Measurements from ENCODE around the gene ANK2. TPM values are rescaled to one million over a fixed set of nuclear protein-coding genes. Genes with fewer than 3 reads are reported as not detected.

Gene ANK2
- total and polyA plus RNA-seq, 2 of the 13 experiments (the other 11 are each of a cell fraction or from before 2014, with no cell fraction given): 2.7 to 15.1 TPM

DNA sequence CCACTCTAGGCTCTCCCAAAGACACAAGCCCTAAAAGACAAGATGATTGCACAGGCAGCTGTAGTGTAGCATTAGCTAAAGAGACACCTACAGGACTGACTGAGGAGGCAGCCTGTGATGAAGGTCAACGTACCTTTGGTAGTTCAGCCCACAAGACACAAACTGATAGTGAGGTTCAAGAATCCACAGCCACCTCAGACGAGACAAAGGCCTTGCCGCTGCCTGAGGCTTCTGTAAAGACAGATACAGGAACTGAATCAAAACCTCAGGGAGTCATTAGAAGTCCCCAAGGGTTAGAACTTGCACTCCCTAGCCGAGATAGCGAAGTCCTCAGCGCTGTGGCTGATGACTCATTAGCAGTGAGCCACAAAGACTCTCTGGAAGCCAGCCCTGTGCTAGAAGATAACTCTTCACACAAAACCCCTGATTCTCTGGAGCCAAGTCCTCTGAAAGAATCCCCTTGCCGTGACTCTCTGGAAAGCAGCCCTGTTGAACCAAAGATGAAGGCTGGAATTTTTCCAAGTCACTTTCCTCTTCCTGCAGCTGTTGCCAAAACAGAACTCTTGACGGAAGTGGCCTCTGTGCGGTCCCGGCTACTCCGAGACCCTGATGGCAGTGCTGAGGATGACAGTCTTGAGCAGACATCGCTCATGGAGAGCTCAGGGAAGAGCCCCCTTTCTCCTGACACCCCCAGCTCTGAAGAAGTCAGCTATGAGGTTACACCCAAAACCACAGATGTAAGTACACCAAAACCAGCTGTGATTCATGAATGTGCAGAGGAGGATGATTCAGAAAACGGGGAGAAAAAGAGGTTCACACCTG lies 306.3 kb downstream of the ANK2 start:
- Histone ChIP-seq H4K20me1 (ENCODE audit: insufficient read depth, low read length) (no peaks in the 10 kb centered on the region), H3K79me2 (ENCODE audit: insufficient read depth, low read length) (no peaks in the 10 kb centered on the region), H3K4me2 (ENCODE audit: low read depth, low read length) (no peak overlapping the region), H3K9ac (ENCODE audit: insufficient read depth, low read depth, low read length) (no peak overlapping the region), H3K27me3 (ENCODE audit: control insufficient read depth in 1 of 2, insufficient read depth in 2 of 2, low read length in 2 of 2) (no peaks in the 10 kb centered on the region), H3K27ac (ENCODE audit: extremely low read length, insufficient read depth, low read length) (no peak overlapping the region), H3K9me3 (ENCODE audit: low read length) (no peaks in the 10 kb centered on the region), H3K4me1 (ENCODE audit: insufficient read depth, low read length) (no peaks in the 10 kb centered on the region), H3K4me3 (replicated peaks in 1 of 3; ENCODE audit: insufficient read depth in 1 of 3, low read depth in 2 of 3, low read length in 3 of 3) (no peak overlapping the region), H3K36me3 (replicated peaks in 1 of 2; ENCODE audit: control insufficient read depth in 1 of 2, insufficient read depth in 2 of 2, low read length in 2 of 2) (no peaks in the 10 kb centered on the region), H2AFZ (ENCODE audit: low read length) (no peak overlapping the region)
- in situ Hi-C loops (cut with HindIII; ENCODE audit: extremely low pct_ligation_motif_present, low pct_unique_long_range_greater_than_20kb) (no loop called here), intact Hi-C loops (cut with micrococcal nuclease; ENCODE audit: unreplicated experiment) (no loop called here)
- POLR2A ChIA-PET: no interaction called here
- CTCF ChIA-PET (ENCODE audit: low intra/inter-chr PET ratio, low total read pairs): no interaction called here
- FAIRE-seq (no peak), ATAC-seq (peak; percentile 79), DNase-seq (ENCODE audit: low spot score) (no peak)
- TF ChIP-seq FOSL2 (CRISPR knock-in tag; IDR thresholded peaks at IDR 0.05) (peak; percentile 34; the same call in 1 of the 2 replicates), ZNF883 (CRISPR knock-in tag; IDR thresholded peaks at IDR 0.05; ENCODE audit: not compliant biosample characterization) (no peak), SATB2 (CRISPR knock-in tag; IDR thresholded peaks at IDR 0.05) (no peak)
- TF ChIP-seq, protein P1, sequence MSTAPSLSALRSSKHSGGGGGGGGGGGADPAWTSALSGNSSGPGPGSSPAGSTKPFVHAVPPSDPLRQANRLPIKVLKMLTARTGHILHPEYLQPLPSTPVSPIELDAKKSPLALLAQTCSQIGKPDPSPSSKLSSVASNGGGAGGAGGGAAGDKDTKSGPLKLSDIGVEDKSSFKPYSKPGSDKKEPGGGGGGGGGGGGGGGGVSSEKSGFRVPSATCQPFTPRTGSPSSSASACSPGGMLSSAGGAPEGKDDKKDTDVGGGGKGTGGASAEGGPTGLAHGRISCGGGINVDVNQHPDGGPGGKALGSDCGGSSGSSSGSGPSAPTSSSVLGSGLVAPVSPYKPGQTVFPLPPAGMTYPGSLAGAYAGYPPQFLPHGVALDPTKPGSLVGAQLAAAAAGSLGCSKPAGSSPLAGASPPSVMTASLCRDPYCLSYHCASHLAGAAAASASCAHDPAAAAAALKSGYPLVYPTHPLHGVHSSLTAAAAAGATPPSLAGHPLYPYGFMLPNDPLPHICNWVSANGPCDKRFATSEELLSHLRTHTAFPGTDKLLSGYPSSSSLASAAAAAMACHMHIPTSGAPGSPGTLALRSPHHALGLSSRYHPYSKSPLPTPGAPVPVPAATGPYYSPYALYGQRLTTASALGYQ (CRISPR knock-in tag; IDR thresholded peaks at IDR 0.05): no peak
- TF ChIP-seq, protein P2, sequence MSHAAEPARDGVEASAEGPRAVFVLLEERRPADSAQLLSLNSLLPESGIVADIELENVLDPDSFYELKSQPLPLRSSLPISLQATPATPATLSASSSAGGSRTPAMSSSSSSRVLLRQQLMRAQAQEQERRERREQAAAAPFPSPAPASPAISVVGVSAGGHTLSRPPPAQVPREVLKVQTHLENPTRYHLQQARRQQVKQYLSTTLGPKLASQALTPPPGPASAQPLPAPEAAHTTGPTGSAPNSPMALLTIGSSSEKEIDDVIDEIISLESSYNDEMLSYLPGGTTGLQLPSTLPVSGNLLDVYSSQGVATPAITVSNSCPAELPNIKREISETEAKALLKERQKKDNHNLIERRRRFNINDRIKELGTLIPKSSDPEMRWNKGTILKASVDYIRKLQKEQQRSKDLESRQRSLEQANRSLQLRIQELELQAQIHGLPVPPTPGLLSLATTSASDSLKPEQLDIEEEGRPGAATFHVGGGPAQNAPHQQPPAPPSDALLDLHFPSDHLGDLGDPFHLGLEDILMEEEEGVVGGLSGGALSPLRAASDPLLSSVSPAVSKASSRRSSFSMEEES (CRISPR knock-in tag; IDR thresholded peaks at IDR 0.05): no peak
- TF ChIP-seq, protein P3, sequence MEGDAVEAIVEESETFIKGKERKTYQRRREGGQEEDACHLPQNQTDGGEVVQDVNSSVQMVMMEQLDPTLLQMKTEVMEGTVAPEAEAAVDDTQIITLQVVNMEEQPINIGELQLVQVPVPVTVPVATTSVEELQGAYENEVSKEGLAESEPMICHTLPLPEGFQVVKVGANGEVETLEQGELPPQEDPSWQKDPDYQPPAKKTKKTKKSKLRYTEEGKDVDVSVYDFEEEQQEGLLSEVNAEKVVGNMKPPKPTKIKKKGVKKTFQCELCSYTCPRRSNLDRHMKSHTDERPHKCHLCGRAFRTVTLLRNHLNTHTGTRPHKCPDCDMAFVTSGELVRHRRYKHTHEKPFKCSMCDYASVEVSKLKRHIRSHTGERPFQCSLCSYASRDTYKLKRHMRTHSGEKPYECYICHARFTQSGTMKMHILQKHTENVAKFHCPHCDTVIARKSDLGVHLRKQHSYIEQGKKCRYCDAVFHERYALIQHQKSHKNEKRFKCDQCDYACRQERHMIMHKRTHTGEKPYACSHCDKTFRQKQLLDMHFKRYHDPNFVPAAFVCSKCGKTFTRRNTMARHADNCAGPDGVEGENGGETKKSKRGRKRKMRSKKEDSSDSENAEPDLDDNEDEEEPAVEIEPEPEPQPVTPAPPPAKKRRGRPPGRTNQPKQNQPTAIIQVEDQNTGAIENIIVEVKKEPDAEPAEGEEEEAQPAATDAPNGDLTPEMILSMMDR (CRISPR knock-in tag; IDR thresholded peaks at IDR 0.05): 0 out of 2 replicates have a peak, but pooled peaks have one; percentile 10
- whole genome bisulfite sequencing (ENCODE audit: low lambda C conversion rate): 70% methylated on average over 9 of the region's 13 CpGs
- no TSS peak for BruUV-seq (replicated peaks)
